ENCODE data around the gene PRR22.

DNA sequence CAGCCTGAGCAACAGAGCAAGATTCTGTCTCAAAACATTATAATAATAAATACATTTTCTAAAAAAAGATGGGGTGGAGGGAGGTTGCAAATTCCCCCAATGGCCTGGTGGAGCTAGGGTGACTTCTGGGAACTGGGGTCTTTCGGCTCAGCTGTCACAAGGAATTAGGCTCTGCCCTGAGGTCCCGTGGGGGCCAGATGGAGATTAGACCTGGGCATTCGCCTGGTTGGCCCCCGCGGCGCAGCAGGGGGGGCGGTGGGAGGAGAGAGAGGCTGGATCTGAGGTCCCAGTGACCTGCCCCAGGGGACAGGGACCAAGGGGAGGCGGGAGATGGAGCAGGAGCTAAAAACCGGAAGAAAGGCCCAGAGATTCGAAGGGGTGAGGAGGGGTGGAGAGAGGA is 40.2 kb upstream of the PRR22 start:
- TF ChIP-seq, protein P1, sequence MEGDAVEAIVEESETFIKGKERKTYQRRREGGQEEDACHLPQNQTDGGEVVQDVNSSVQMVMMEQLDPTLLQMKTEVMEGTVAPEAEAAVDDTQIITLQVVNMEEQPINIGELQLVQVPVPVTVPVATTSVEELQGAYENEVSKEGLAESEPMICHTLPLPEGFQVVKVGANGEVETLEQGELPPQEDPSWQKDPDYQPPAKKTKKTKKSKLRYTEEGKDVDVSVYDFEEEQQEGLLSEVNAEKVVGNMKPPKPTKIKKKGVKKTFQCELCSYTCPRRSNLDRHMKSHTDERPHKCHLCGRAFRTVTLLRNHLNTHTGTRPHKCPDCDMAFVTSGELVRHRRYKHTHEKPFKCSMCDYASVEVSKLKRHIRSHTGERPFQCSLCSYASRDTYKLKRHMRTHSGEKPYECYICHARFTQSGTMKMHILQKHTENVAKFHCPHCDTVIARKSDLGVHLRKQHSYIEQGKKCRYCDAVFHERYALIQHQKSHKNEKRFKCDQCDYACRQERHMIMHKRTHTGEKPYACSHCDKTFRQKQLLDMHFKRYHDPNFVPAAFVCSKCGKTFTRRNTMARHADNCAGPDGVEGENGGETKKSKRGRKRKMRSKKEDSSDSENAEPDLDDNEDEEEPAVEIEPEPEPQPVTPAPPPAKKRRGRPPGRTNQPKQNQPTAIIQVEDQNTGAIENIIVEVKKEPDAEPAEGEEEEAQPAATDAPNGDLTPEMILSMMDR (IDR thresholded peaks at IDR 0.05; ENCODE audit: low read depth, low read length) = no peak
- no peak for TF ChIP-seq EZH2phosphoT487 (IDR thresholded peaks at IDR 0.05; ENCODE audit: low read depth)

All from OCI-LY3 (cell line).